ENCODE results near the gene SOX14. TPM values are rescaled to one million over a fixed set of nuclear protein-coding genes. Genes with fewer than 3 reads are reported as not detected.

The SOX14 gene
- total RNA-seq, 1 experiment from 2014 or later, result not detected

DNA sequence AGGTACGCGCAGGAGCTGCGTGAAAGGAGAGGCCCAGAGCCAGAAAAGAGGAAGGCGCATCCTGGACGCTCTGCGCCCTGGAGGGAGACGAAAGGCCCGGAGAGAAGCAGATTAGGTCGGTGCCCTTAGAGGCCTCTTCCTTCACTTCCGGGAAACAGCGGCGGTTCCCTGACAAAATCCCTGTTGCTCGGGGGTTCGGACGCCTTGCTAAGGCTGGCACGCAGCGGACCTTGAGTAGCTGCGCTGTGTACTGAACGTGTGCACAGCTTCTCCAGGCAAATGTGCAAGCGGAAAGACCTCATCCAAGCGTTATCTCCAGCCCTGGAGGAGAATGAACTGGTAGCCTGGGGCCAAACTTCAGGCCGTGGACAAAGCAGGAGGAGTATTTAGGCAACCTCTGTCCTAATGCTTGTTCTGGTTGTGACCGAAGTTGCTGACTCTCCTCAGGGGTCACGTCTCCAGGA, 3.0 kb upstream of the SOX14 start:
- CTCF ChIA-PET, result no interaction called here
- Histone ChIP-seq H3F3A (ENCODE audit: low read length, unreplicated experiment) (no peaks in the 10 kb centered on the region), H3K27ac (ENCODE audit: low read length) (no peak overlapping the region), H3K9me2 (replicated peaks; ENCODE audit: low read length) (no peaks in the 10 kb centered on the region), H3K4me2 (ENCODE audit: low read length) (no peak overlapping the region), H3K4me3 (ENCODE audit: low read length) (no peak overlapping the region), H4K20me1 (ENCODE audit: low read length) (no peaks in the 10 kb centered on the region), H3K4me1 (ENCODE audit: insufficient read depth, low read length) (no peaks in the 10 kb centered on the region), H3K27me3 (ENCODE audit: low read length) (peaks cover 45% of the 10 kb centered on the region), H3K79me2 (ENCODE audit: low read length) (no peaks in the 10 kb centered on the region), H3K36me3 (ENCODE audit: low read depth, low read length) (no peaks in the 10 kb centered on the region), H3K9ac (ENCODE audit: low read length) (no peak overlapping the region), H3K9me3 (ENCODE audit: low read length) (no peaks in the 10 kb centered on the region), H2AFZ (ENCODE audit: low read length) (no peak overlapping the region)
- POLR2A ChIA-PET (ENCODE audit: unreplicated experiment), result no interaction called here
- intact Hi-C loops (cut with micrococcal nuclease), result no loop called here
- no peak for TF ChIP-seq EZH2phosphoT487 (IDR thresholded peaks at IDR 0.05; ENCODE audit: borderline replicate concordance, low read length)
- TF ChIP-seq EZH2 (IDR thresholded peaks at IDR 0.05; ENCODE audit: low read length, unreplicated experiment), result no peak
- TF ChIP-seq, protein P1, sequence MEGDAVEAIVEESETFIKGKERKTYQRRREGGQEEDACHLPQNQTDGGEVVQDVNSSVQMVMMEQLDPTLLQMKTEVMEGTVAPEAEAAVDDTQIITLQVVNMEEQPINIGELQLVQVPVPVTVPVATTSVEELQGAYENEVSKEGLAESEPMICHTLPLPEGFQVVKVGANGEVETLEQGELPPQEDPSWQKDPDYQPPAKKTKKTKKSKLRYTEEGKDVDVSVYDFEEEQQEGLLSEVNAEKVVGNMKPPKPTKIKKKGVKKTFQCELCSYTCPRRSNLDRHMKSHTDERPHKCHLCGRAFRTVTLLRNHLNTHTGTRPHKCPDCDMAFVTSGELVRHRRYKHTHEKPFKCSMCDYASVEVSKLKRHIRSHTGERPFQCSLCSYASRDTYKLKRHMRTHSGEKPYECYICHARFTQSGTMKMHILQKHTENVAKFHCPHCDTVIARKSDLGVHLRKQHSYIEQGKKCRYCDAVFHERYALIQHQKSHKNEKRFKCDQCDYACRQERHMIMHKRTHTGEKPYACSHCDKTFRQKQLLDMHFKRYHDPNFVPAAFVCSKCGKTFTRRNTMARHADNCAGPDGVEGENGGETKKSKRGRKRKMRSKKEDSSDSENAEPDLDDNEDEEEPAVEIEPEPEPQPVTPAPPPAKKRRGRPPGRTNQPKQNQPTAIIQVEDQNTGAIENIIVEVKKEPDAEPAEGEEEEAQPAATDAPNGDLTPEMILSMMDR (conservative IDR thresholded peaks at IDR 0.05; ENCODE audit: low read depth, low read length), result no peak
- DNase-seq, result no peak
- no peak for ATAC-seq
- no TSS peak for BruUV-seq (replicated peaks)

DNA sequence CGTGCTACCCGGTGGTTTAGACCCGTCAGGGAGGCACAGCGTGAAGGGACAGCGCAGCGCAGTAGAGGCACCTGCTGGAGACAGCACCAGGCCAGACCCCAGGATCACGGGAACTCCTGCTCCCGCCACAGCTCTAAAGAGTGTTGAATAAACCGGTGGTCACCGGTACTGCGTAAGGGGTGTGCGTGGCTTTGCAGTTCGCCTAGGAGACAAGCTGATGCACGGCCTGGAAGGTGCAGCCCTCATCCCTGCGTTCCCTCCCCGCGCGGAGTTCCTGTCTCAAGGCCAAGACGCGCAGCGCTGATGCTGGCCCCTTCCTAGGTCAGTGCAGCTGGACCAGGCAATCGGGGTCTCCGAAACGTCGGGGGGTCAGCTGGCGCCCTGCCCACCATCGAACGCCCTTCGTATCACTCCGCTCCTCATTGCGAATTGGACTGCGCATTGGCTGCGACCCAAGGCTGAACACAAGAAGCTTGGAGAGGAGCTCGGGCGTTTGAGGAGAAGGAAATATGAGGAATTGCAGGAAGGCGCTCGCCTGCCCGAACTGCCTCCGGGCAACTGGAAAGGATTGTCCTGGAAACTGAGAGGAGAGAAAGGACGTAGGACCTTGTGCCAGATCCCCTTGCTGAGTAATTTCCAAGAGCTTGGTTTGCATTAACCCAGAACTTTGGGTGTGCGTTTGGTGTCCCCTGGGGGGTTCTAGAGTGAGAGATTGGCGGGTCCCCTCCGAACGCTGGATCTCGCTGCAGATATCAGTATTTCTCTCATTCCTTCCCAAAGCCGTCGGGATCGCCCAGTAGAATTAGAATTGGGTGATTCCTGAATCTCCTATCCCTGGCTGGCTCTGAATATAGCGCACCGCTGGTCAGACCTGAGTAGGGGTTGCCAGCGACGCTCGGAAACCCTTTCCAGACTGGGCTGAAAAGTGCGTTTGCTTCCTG, 2.3 kb upstream of the SOX14 start:
- ChIA-PET CTCF (no interaction called here), POLR2A (ENCODE audit: unreplicated experiment) (no interaction called here)
- no peak for DNase-seq
- no peaks in the 10 kb centered on the region for H3K36me3 ChIP-seq (ENCODE audit: low read depth, low read length)
- no peaks in the 10 kb centered on the region for H3K9me2 ChIP-seq (replicated peaks; ENCODE audit: low read length)
- H2AFZ ChIP-seq (ENCODE audit: low read length), result no peak overlapping the region
- peaks cover 52% of the 10 kb centered on the region for H3K27me3 ChIP-seq (ENCODE audit: low read length)
- no peak overlapping the region for H3K9ac ChIP-seq (ENCODE audit: low read length)
- no peaks in the 10 kb centered on the region for H3K4me1 ChIP-seq (ENCODE audit: insufficient read depth, low read length)
- H3K4me3 ChIP-seq (ENCODE audit: low read length), result no peak overlapping the region
- BruUV-seq (replicated peaks), result no TSS peak
- no peak overlapping the region for H3K27ac ChIP-seq (ENCODE audit: low read length)
- no peaks in the 10 kb centered on the region for H3F3A ChIP-seq (ENCODE audit: low read length, unreplicated experiment)
- no peaks in the 10 kb centered on the region for H3K79me2 ChIP-seq (ENCODE audit: low read length)
- ATAC-seq, result no peak
- TF ChIP-seq, protein P1 (conservative IDR thresholded peaks at IDR 0.05; ENCODE audit: low read depth, low read length), result no peak
- TF ChIP-seq EZH2phosphoT487 (IDR thresholded peaks at IDR 0.05; ENCODE audit: borderline replicate concordance, low read length) (no peak), EZH2 (IDR thresholded peaks at IDR 0.05; ENCODE audit: low read length, unreplicated experiment) (no peak)
- no peak overlapping the region for H3K4me2 ChIP-seq (ENCODE audit: low read length)
- H4K20me1 ChIP-seq (ENCODE audit: low read length), result no peaks in the 10 kb centered on the region
- no peaks in the 10 kb centered on the region for H3K9me3 ChIP-seq (ENCODE audit: low read length)
- intact Hi-C loops (cut with micrococcal nuclease), result no loop called here

Measured in PC-3 (cell line).